Measurements from ENCODE around the gene RALA. TPM values are rescaled to one million over a fixed set of nuclear protein-coding genes. Genes with fewer than 3 reads are reported as not detected.

The RALA gene
- polyA plus RNA-seq, 1 donor (not counting 4 experiments of a cell fraction or from before 2014, with no cell fraction given): 64.6 TPM

DNA sequence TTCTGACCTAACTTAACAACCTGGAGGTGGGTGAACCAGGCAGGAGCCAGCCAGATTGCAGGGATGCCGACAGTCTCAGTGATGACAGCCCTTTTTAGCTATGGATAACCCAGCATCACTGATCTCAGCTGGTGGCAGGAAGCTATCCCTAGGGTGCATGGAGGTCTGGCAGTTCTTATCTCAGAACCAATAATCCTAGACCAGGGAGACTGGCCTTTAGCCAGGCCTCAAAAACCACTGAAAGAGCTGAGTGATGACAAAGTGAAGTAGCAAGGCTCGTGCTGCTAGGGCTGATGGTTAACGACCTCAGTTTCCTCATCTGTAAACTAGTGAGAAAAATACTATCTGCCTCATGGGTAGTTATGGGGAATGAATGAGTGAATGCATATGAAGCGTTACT, 112.5 kb downstream of the RALA start:
- FAIRE-seq (no peak), DNase-seq (ENCODE audit: low read depth, low spot score) (no peak)
- H3K4me1 ChIP-seq (ENCODE audit: control insufficient read depth, extremely low read depth, insufficient read depth, low read length): peaks cover 24% of the 10 kb centered on the region
- peak overlapping the region; percentile 0 for H3K4me2 ChIP-seq (ENCODE audit: control insufficient read depth, extremely low read depth, insufficient read depth, low read depth, low read length)
- H3K4me3 ChIP-seq (ENCODE audit: control insufficient read depth in 2 of 3, extremely low read depth in 1 of 3, insufficient read depth in 2 of 3, low read depth in 1 of 3, low read length in 3 of 3): no peak overlapping the region
- no peaks in the 10 kb centered on the region for H3K9me3 ChIP-seq (ENCODE audit: control insufficient read depth, low read depth, low read length)
- no peak overlapping the region for H3K9ac ChIP-seq (ENCODE audit: control insufficient read depth, extremely low read depth, insufficient read depth, low read length)
- no peak overlapping the region for H2AFZ ChIP-seq (ENCODE audit: control insufficient read depth, low read length)
- TF ChIP-seq, protein P1, sequence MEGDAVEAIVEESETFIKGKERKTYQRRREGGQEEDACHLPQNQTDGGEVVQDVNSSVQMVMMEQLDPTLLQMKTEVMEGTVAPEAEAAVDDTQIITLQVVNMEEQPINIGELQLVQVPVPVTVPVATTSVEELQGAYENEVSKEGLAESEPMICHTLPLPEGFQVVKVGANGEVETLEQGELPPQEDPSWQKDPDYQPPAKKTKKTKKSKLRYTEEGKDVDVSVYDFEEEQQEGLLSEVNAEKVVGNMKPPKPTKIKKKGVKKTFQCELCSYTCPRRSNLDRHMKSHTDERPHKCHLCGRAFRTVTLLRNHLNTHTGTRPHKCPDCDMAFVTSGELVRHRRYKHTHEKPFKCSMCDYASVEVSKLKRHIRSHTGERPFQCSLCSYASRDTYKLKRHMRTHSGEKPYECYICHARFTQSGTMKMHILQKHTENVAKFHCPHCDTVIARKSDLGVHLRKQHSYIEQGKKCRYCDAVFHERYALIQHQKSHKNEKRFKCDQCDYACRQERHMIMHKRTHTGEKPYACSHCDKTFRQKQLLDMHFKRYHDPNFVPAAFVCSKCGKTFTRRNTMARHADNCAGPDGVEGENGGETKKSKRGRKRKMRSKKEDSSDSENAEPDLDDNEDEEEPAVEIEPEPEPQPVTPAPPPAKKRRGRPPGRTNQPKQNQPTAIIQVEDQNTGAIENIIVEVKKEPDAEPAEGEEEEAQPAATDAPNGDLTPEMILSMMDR (optimal IDR thresholded peaks at IDR 0.05 in 1 of 3, IDR thresholded peaks at IDR 0.05 in 1 of 3, conservative IDR thresholded peaks at IDR 0.05 in 1 of 3; ENCODE audit: extremely low read depth in 1 of 3, insufficient read depth in 2 of 3, low read length in 3 of 3): no peak
- no peak for TF ChIP-seq EZH2 (IDR thresholded peaks at IDR 0.05; ENCODE audit: low read length)
- no peaks in the 10 kb centered on the region for H3K27me3 ChIP-seq (ENCODE audit: control insufficient read depth, extremely low read depth, insufficient read depth, low read length)
- no peaks in the 10 kb centered on the region for H4K20me1 ChIP-seq (ENCODE audit: control insufficient read depth, extremely low read depth, insufficient read depth, low read length)
- H3K36me3 ChIP-seq (ENCODE audit: control insufficient read depth in 2 of 2, extremely low read depth in 1 of 2, insufficient read depth in 2 of 2, low read length in 2 of 2): peaks cover 2 to 3% of the 10 kb centered on the region in 2 experiments
- dilution Hi-C loops (cut with MboI; ENCODE audit: extremely low pct_ligation_motif_present, low sequenced_read_pairs): no loop called here
- H3K9me1 ChIP-seq (ENCODE audit: control insufficient read depth, extremely low read depth, insufficient read depth, low read length): no peaks in the 10 kb centered on the region
- H3K27ac ChIP-seq (ENCODE audit: control insufficient read depth, insufficient read depth, low read length): no peak overlapping the region
- peaks cover 14% of the 10 kb centered on the region for H3K79me2 ChIP-seq (ENCODE audit: control insufficient read depth, insufficient read depth, low read length)

DNA sequence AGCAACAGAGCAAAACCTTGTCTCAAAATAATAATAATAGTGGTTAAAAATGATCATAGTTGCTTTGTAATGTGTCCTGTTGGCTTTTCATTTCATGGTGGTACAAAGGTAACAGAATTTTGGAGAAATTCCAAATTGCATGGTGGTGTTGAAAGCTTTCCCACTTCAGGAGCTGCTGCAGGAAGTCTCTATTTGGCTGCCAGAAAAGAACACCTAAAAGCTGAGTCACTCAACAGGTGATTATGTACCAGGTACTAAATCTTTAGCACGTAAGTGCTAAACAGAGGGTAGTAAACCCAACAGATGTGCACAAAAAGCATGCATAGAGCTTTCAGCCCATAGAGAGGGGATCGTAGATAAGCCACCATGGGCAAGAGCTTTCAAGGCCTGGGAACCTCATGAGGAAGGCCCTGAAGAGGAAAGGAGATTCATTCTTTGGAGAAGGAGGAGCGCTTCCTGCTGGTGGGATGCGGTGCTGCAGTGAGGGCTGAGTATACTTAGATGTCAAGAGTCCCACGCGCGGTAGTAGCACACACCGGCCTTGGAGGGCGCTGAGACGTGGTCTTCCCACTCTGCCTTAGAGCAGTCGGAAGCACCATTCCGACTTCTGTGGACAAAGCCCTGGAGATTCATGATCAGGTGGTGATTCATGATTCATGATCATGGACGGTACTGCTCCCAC, 118.7 kb downstream of the RALA start:
- peak; percentile 58 for FAIRE-seq
- peaks cover 20% of the 10 kb centered on the region for H3K4me1 ChIP-seq (ENCODE audit: control insufficient read depth, extremely low read depth, insufficient read depth, low read length)
- peak overlapping the region; percentile 28 for H3K27ac ChIP-seq (ENCODE audit: control insufficient read depth, insufficient read depth, low read length)
- no peak for DNase-seq (ENCODE audit: low read depth, low spot score)
- TF ChIP-seq EZH2 (IDR thresholded peaks at IDR 0.05; ENCODE audit: low read length): no peak
- TF ChIP-seq, protein P1 (optimal IDR thresholded peaks at IDR 0.05 in 1 of 3, IDR thresholded peaks at IDR 0.05 in 1 of 3, conservative IDR thresholded peaks at IDR 0.05 in 1 of 3; ENCODE audit: extremely low read depth in 1 of 3, insufficient read depth in 2 of 3, low read length in 3 of 3): peak; percentile 71 to 92 (median 83)
- H3K9me1 ChIP-seq (ENCODE audit: control insufficient read depth, extremely low read depth, insufficient read depth, low read length): peaks cover 3% of the 10 kb centered on the region
- H3K4me2 ChIP-seq (ENCODE audit: control insufficient read depth, extremely low read depth, insufficient read depth, low read depth, low read length): peak overlapping the region; percentile 31
- H4K20me1 ChIP-seq (ENCODE audit: control insufficient read depth, extremely low read depth, insufficient read depth, low read length): no peaks in the 10 kb centered on the region
- no peaks in the 10 kb centered on the region for H3K27me3 ChIP-seq (ENCODE audit: control insufficient read depth, extremely low read depth, insufficient read depth, low read length)
- H3K9ac ChIP-seq (ENCODE audit: control insufficient read depth, extremely low read depth, insufficient read depth, low read length): no peak overlapping the region
- dilution Hi-C loops (cut with MboI; ENCODE audit: extremely low pct_ligation_motif_present, low sequenced_read_pairs): no loop called here
- no peak overlapping the region for H2AFZ ChIP-seq (ENCODE audit: control insufficient read depth, low read length)
- H3K36me3 ChIP-seq (ENCODE audit: control insufficient read depth in 2 of 2, extremely low read depth in 1 of 2, insufficient read depth in 2 of 2, low read length in 2 of 2): peaks cover 0 to 1% of the 10 kb centered on the region in 2 experiments
- no peaks in the 10 kb centered on the region for H3K79me2 ChIP-seq (ENCODE audit: control insufficient read depth, insufficient read depth, low read length)
- H3K9me3 ChIP-seq (ENCODE audit: control insufficient read depth, low read depth, low read length): no peaks in the 10 kb centered on the region
- H3K4me3 ChIP-seq (ENCODE audit: control insufficient read depth in 2 of 3, extremely low read depth in 1 of 3, insufficient read depth in 2 of 3, low read depth in 1 of 3, low read length in 3 of 3): peak overlapping the region in 1 of 3 experiments; percentile 13
